ENCODE measurements around the gene KDM2A. TPM values are rescaled to one million over a fixed set of nuclear protein-coding genes. Genes with fewer than 3 reads are reported as not detected.

KDM2A gene
- total RNA-seq, result 38.9 and 40.3 TPM in 2 replicates

DNA sequence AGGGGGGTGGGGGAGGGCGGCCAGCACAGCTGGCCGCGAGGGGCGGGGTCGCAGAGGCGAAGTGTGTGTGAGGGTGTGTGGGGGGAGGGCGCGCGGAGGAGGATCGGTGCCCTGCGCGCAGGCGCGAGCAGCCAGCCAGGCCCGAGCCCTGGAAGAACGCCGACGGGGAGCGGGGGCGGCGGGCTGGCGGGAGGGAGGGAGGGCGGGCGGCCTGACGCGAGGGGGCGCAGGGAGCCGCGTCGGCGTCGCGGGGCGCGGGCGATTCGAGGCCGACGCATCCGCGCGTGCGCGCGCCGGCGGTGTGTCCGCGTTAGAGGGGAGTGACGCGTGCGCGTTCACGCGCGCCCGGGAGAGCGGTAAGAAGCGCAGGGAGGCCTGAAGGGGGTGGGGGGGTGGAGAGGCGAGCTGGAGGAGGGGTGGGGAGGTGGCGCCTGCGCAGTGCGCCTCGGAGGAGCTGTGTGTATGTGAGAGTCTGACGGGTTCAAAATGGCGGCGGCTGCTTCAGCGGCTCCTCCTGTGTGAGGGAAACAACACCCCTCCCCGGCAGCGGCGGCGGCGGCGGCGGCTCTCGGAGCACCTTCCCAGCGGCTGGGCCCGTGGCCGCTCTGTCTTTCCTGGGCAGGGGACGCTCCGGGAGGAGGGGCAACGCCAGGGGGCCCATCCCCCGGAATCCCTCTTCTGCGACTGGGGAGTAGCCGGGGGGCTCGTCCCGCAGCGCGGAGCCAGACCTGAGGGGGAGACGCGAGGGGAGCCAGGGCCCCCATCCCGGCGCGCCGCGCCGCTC lies at the start of gene KDM2A:
Gene KDM2A, plus strand, starts transcription at position 463 of the 784 bp plus-strand sequence. CDS start 2,054 bp downstream, outside the sequence.

DNA sequence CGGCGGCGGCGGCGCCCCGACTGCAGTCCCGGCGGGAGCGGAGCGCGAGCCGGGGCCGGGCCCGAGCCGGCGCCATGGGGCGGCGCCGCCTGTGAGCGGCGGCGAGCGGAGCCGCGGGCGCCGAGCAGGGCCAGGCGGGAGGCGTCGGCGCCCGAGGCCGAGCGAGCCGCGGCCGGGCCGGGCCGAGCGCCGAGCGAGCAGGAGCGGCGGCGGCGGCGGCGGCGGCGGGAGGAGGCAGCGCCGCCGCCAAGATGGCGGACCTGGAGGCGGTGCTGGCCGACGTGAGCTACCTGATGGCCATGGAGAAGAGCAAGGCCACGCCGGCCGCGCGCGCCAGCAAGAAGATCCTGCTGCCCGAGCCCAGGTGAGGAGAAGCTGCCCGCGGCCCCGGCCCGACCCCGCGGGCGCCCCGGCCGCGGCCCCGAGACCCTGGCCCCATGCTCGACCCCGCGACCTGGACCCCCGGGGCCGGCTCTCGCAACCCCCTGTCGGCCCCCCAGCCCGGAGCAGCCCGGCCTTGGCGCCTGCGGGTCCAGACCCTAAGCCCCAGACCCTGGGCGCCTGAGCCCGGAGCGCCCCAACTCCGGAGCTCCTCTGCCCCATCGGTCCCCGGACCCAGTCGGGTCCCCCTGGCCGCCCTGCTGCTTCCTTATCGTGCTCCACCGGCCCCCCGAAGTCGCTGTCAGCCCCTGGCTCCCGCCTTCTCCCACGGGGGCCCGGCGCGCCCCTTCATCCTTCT lies 147.6 kb downstream of the KDM2A start, which contains the start of gene GRK2:
Gene GRK2, plus strand, starts transcription at position 25 of the 739 bp plus-strand sequence. Its CDS starts 227 bp downstream, at position 252.

DNA sequence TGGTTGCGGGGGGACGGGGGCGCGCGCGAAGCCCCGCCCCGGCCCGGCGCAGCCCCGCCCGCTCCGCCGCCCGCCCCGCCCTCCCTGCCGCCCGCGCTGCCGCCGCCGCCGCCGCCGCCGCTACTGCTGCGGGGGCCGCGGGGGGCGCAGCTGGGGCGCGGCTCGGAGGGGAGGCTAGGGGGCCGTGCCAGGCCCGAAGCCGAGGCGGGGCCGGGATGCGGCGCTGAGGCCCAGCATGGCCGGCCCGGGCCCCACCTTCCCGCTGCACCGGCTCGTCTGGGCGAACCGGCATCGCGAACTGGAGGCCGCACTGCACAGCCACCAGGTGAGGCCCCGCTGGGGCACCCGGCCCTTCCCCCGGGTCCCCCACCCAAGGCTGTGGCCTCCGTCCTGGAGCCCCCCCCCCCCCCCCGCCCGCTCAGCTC lies 170.2 kb downstream of the KDM2A start, which contains the start of gene ANKRD13D:
Gene ANKRD13D, plus strand, starts transcription at position 78 of the 425 bp plus-strand sequence. Its CDS starts 158 bp downstream, at position 236.

DNA sequence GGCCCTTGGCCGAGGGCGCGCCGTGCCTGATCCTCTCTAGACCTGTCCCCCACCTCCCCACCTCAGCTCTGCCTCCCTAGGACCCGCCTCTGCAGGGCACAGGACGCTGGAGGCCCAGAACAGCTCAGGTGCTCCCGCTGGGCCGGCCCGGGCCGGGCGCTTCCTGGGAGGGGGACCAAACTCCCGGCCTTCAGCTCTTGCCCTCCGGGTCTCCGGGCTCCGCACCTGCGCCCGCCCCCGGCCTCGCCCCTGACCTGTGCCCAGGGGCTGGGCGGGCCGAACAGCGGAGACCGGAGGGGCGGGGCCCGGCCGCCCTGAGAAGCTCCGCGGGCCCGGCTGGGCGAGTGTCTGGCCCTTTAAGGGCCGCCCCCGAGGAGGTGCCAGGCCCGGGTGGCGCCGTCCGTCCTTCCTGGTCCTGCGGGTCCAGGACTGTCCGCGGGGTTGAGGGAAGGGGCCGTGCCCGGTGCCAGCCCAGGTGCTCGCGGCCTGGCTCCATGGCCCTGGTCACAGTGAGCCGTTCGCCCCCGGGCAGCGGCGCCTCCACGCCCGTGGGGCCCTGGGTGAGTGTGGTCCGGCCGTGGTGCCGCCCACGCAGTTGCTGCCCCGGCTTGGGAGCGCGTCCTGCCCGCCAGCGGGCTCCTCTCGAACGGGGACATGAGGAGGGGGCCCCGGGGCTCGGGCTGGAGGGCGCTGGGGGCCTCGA lies 184.2 kb downstream of the KDM2A start, which contains the start of gene SSH3:
Gene SSH3, plus strand, starts transcription at position 399 of the 703 bp plus-strand sequence. Its CDS starts 96 bp downstream, at position 495.

Other genes starting within 250 kb of the KDM2A start
- 17.8 and 19.7 TPM in 2 replicates for gene PC, start 160.9 kb upstream of the KDM2A start, total RNA-seq
- gene C11orf86, start 144.0 kb upstream of the KDM2A start, total RNA-seq, result not detected in 2 replicates
- gene SYT12, start 96.1 kb upstream of the KDM2A start, total RNA-seq, result 0.19 and 2.0 TPM in 2 replicates
- gene RHOD, start 62.4 kb upstream of the KDM2A start, total RNA-seq, result 6.2 and 6.5 TPM in 2 replicates
- gene GRK2, start 147.2 kb downstream of the KDM2A start, total RNA-seq, result 24.0 and 41.6 TPM in 2 replicates
- 33.3 and 33.7 TPM in 2 replicates for gene ANKRD13D, start 170.0 kb downstream of the KDM2A start, total RNA-seq
- gene SSH3, start 184.3 kb downstream of the KDM2A start, total RNA-seq, result 5.6 and 14.9 TPM in 2 replicates
- 58.6 and 74.8 TPM in 2 replicates for gene POLD4, start 234.3 kb downstream of the KDM2A start, total RNA-seq